ENCODE measurements around the gene GLYATL3.

The GLYATL3 gene

GRCh38 chr6:49531774-49532569 lies 32.2 kb downstream of the GLYATL3 start:
- Histone ChIP-seq H3K9me3 (ENCODE audit: control extremely low read depth in 1 of 5, control insufficient read depth in 4 of 5, insufficient read depth in 2 of 5, low read depth in 1 of 5, low read length in 4 of 5) (no peaks in the 10 kb centered on the region), H3K36me3 (ENCODE audit: control insufficient read depth in 4 of 4, insufficient read depth in 4 of 4, low read length in 3 of 4) (no peaks in the 10 kb centered on the region), H3K4me1 (ENCODE audit: control extremely low read depth in 1 of 4, control insufficient read depth in 4 of 4, insufficient read depth in 4 of 4, low read length in 3 of 4) (no peaks in the 10 kb centered on the region), H3K4me3 (ENCODE audit: control insufficient read depth in 1 of 7, extremely low read depth in 1 of 7, insufficient read depth in 4 of 7, low read depth in 2 of 7, low read length in 6 of 7) (peak overlapping the region in 2 of 7 experiments; percentile 48 to 61), H3K27me3 (replicated peaks in 2 of 5; ENCODE audit: control insufficient read depth in 4 of 5, insufficient read depth in 5 of 5, low read length in 4 of 5) (no peaks in the 10 kb centered on the region), H3K27ac (ENCODE audit: insufficient read depth in 1 of 2, low read depth in 1 of 2, low read length in 2 of 2, poor library complexity in 1 of 2, severe bottlenecking in 2 of 2) (no peak overlapping the region)
- peak; percentile 77 to 89 (median 87) for DNase-seq
- ChIA-PET POLR2A (no interaction called here), CTCF (interaction anchor here (0.6 to 3.0 kb wide), 22 partner anchors 8 to 323 kb away, joined by 3 to 30 read pairs (median 4); partner anchors contain the start of gene C6orf141)
- no CpG with 5 or more reads among the region's 3 CpGs for WGBS (ENCODE audit: insufficient coverage)

GRCh38 chr6:49535795-49536194 lies 36.1 kb downstream of the GLYATL3 start:
- H3K27me3 ChIP-seq (replicated peaks in 2 of 5; ENCODE audit: control insufficient read depth in 4 of 5, insufficient read depth in 5 of 5, low read length in 4 of 5), result no peaks in the 10 kb centered on the region
- H3K4me1 ChIP-seq (ENCODE audit: control extremely low read depth in 1 of 4, control insufficient read depth in 4 of 4, insufficient read depth in 4 of 4, low read length in 3 of 4), result peaks cover 0 to 5% (median 0%) of the 10 kb centered on the region in 4 experiments
- WGBS (ENCODE audit: insufficient coverage), result no CpG with 5 or more reads among the region's 5 CpGs
- no peak overlapping the region for H3K27ac ChIP-seq (ENCODE audit: insufficient read depth in 1 of 2, low read depth in 1 of 2, low read length in 2 of 2, poor library complexity in 1 of 2, severe bottlenecking in 2 of 2)
- peaks cover 0 to 2% (median 0%) of the 10 kb centered on the region in 5 experiments for H3K9me3 ChIP-seq (ENCODE audit: control extremely low read depth in 1 of 5, control insufficient read depth in 4 of 5, insufficient read depth in 2 of 5, low read depth in 1 of 5, low read length in 4 of 5)
- no peak for DNase-seq
- no peaks in the 10 kb centered on the region for H3K36me3 ChIP-seq (ENCODE audit: control insufficient read depth in 4 of 4, insufficient read depth in 4 of 4, low read length in 3 of 4)
- POLR2A ChIA-PET, result no interaction called here
- no peak overlapping the region for H3K4me3 ChIP-seq (ENCODE audit: control insufficient read depth in 1 of 7, extremely low read depth in 1 of 7, insufficient read depth in 4 of 7, low read depth in 2 of 7, low read length in 6 of 7)
- CTCF ChIA-PET, result interaction anchor here (1.0 to 2.6 kb wide), 3 partner anchors 9 to 70 kb away, joined by 3 to 23 read pairs (median 5); partner anchors contain the start of gene C6orf141

- POLR2A ChIA-PET, result no interaction called here
- 100% methylated on average over 1 of the region's 3 CpGs for WGBS (ENCODE audit: insufficient coverage)
- H3K27me3 ChIP-seq (replicated peaks in 2 of 5; ENCODE audit: control insufficient read depth in 4 of 5, insufficient read depth in 5 of 5, low read length in 4 of 5), result no peaks in the 10 kb centered on the region
- CTCF ChIA-PET, result no interaction called here
- no peak for DNase-seq
- H3K4me1 ChIP-seq (ENCODE audit: control extremely low read depth in 1 of 4, control insufficient read depth in 4 of 4, insufficient read depth in 4 of 4, low read length in 3 of 4), result peaks cover 0 to 5% (median 0%) of the 10 kb centered on the region in 4 experiments
- peaks cover 0 to 2% (median 0%) of the 10 kb centered on the region in 5 experiments for H3K9me3 ChIP-seq (ENCODE audit: control extremely low read depth in 1 of 5, control insufficient read depth in 4 of 5, insufficient read depth in 2 of 5, low read depth in 1 of 5, low read length in 4 of 5)
- H3K36me3 ChIP-seq (ENCODE audit: control insufficient read depth in 4 of 4, insufficient read depth in 4 of 4, low read length in 3 of 4), result no peaks in the 10 kb centered on the region
- no peak overlapping the region for H3K27ac ChIP-seq (ENCODE audit: insufficient read depth in 1 of 2, low read depth in 1 of 2, low read length in 2 of 2, poor library complexity in 1 of 2, severe bottlenecking in 2 of 2)
- no peak overlapping the region for H3K4me3 ChIP-seq (ENCODE audit: control insufficient read depth in 1 of 7, extremely low read depth in 1 of 7, insufficient read depth in 4 of 7, low read depth in 2 of 7, low read length in 6 of 7)
Observed at GRCh38 chr6:49539102-49539501, 39.4 kb downstream of the GLYATL3 start.

GRCh38 chr6:49540614-49541013 lies 40.9 kb downstream of the GLYATL3 start:
- CTCF ChIA-PET, result interaction anchor here (0.7 to 4.2 kb wide), 3 partner anchors 9 to 57 kb away, joined by 3 to 25 read pairs (median 9); no protein-coding TSS in a partner anchor
- POLR2A ChIA-PET, result no interaction called here
- H3K4me3 ChIP-seq (ENCODE audit: control insufficient read depth in 1 of 7, extremely low read depth in 1 of 7, insufficient read depth in 4 of 7, low read depth in 2 of 7, low read length in 6 of 7), result no peak overlapping the region
- no peaks in the 10 kb centered on the region for H3K36me3 ChIP-seq (ENCODE audit: control insufficient read depth in 4 of 4, insufficient read depth in 4 of 4, low read length in 3 of 4)
- H3K4me1 ChIP-seq (ENCODE audit: control extremely low read depth in 1 of 4, control insufficient read depth in 4 of 4, insufficient read depth in 4 of 4, low read length in 3 of 4), result peaks cover 0 to 5% (median 0%) of the 10 kb centered on the region in 4 experiments
- H3K9me3 ChIP-seq (ENCODE audit: control extremely low read depth in 1 of 5, control insufficient read depth in 4 of 5, insufficient read depth in 2 of 5, low read depth in 1 of 5, low read length in 4 of 5), result peaks cover 0 to 2% (median 0%) of the 10 kb centered on the region in 5 experiments
- DNase-seq, result no peak
- H3K27me3 ChIP-seq (replicated peaks in 2 of 5; ENCODE audit: control insufficient read depth in 4 of 5, insufficient read depth in 5 of 5, low read length in 4 of 5), result no peaks in the 10 kb centered on the region
- H3K27ac ChIP-seq (ENCODE audit: insufficient read depth in 1 of 2, low read depth in 1 of 2, low read length in 2 of 2, poor library complexity in 1 of 2, severe bottlenecking in 2 of 2), result no peak overlapping the region

GRCh38 chr6:49541210-49541724 lies 41.5 kb downstream of the GLYATL3 start:
- peaks cover 0 to 2% (median 0%) of the 10 kb centered on the region in 5 experiments for H3K9me3 ChIP-seq (ENCODE audit: control extremely low read depth in 1 of 5, control insufficient read depth in 4 of 5, insufficient read depth in 2 of 5, low read depth in 1 of 5, low read length in 4 of 5)
- no peaks in the 10 kb centered on the region for H3K36me3 ChIP-seq (ENCODE audit: control insufficient read depth in 4 of 4, insufficient read depth in 4 of 4, low read length in 3 of 4)
- H3K27ac ChIP-seq (ENCODE audit: insufficient read depth in 1 of 2, low read depth in 1 of 2, low read length in 2 of 2, poor library complexity in 1 of 2, severe bottlenecking in 2 of 2), result no peak overlapping the region
- WGBS (ENCODE audit: insufficient coverage), result no CpG with 5 or more reads among the region's 1 CpG
- H3K4me3 ChIP-seq (ENCODE audit: control insufficient read depth in 1 of 7, extremely low read depth in 1 of 7, insufficient read depth in 4 of 7, low read depth in 2 of 7, low read length in 6 of 7), result no peak overlapping the region
- POLR2A ChIA-PET, result no interaction called here
- CTCF ChIA-PET, result interaction anchor here (1.9 to 4.2 kb wide), 4 partner anchors 8 to 12 kb away, joined by 6 to 25 read pairs (median 8); partner anchors contain the start of gene C6orf141
- H3K27me3 ChIP-seq (replicated peaks in 2 of 5; ENCODE audit: control insufficient read depth in 4 of 5, insufficient read depth in 5 of 5, low read length in 4 of 5), result no peaks in the 10 kb centered on the region
- DNase-seq, result peak; percentile 17 to 50 (median 47)
- peaks cover 0 to 5% (median 0%) of the 10 kb centered on the region in 4 experiments for H3K4me1 ChIP-seq (ENCODE audit: control extremely low read depth in 1 of 4, control insufficient read depth in 4 of 4, insufficient read depth in 4 of 4, low read length in 3 of 4)

GRCh38 chr6:49541936-49542335 lies 42.2 kb downstream of the GLYATL3 start:
- Histone ChIP-seq H3K4me3 (ENCODE audit: control insufficient read depth in 1 of 7, extremely low read depth in 1 of 7, insufficient read depth in 4 of 7, low read depth in 2 of 7, low read length in 6 of 7) (no peak overlapping the region), H3K36me3 (ENCODE audit: control insufficient read depth in 4 of 4, insufficient read depth in 4 of 4, low read length in 3 of 4) (no peaks in the 10 kb centered on the region), H3K27me3 (replicated peaks in 2 of 5; ENCODE audit: control insufficient read depth in 4 of 5, insufficient read depth in 5 of 5, low read length in 4 of 5) (no peaks in the 10 kb centered on the region), H3K27ac (ENCODE audit: insufficient read depth in 1 of 2, low read depth in 1 of 2, low read length in 2 of 2, poor library complexity in 1 of 2, severe bottlenecking in 2 of 2) (no peak overlapping the region), H3K4me1 (ENCODE audit: control extremely low read depth in 1 of 4, control insufficient read depth in 4 of 4, insufficient read depth in 4 of 4, low read length in 3 of 4) (peaks cover 0 to 5% (median 0%) of the 10 kb centered on the region in 4 experiments), H3K9me3 (ENCODE audit: control extremely low read depth in 1 of 5, control insufficient read depth in 4 of 5, insufficient read depth in 2 of 5, low read depth in 1 of 5, low read length in 4 of 5) (peaks cover 0 to 2% (median 0%) of the 10 kb centered on the region in 5 experiments)
- 100% methylated on average over 2 of the region's 3 CpGs for WGBS (ENCODE audit: insufficient coverage)
- POLR2A ChIA-PET, result no interaction called here
- CTCF ChIA-PET, result interaction anchor here (1.9 to 4.2 kb wide), 4 partner anchors 8 to 12 kb away, joined by 6 to 25 read pairs (median 8); partner anchors contain the start of gene C6orf141
- DNase-seq, result no peak

Data from common myeloid progenitor, CD34-positive (primary cell).